Measurements from ENCODE around the gene LGR6.
"Not testable (repeated sequence)": the region's sequence is repeated elsewhere in the genome, so short reads cannot be mapped to it uniquely, and the experiment has no call there.

The LGR6 gene

DNA sequence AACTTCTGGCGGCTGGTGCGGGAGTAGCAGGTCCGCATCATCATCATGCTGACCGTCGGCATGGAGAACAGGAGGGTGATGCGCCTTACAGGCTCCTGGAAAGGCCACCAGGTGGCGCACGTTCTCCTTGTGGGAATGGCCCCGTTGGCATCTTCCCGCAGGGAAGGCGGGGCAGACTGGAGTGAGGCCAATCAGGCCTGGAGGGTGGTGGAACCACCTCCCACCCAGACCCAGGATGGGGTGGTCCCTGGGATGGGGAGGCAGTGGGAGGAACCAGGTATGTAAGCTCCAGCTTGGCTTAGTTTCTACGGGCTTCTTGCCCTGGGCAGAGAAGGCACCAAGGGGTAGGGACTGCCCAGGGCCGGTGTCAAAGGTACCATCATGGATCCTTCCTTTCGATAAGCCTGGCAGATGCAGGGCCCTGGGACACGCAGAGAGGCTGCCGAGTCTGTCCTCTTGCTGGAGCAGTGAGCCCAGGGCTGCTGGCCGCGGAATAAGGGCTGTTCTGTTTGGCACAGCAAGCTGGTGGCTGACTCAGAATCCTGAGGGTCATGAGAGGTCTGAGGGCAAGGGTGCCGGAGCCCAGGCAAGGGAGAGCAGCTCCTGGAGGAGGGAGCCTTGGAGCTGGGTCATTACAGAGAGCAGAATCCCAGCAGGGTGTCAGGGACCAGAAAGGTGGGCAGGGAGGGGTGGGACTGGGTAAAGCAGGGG, 8.7 kb upstream of the LGR6 start:
- no peak overlapping the region for H3K4me3 ChIP-seq (ENCODE audit: low read depth, low read length)
- peak; percentile 86 for TF ChIP-seq CTCF (IDR thresholded peaks at IDR 0.05; ENCODE audit: low read depth, low read length)

- H3K4me3 ChIP-seq (ENCODE audit: low read depth, low read length) = no peak overlapping the region
- TF ChIP-seq CTCF (IDR thresholded peaks at IDR 0.05; ENCODE audit: low read depth, low read length) = no peak
These were observed 7.3 kb upstream of the LGR6 start for GRCh38 chr1:202186327-202186726.

- TF ChIP-seq CTCF (IDR thresholded peaks at IDR 0.05; ENCODE audit: low read depth, low read length) = no peak
- no peak overlapping the region for H3K4me3 ChIP-seq (ENCODE audit: low read depth, low read length)
These were observed 6.4 kb upstream of the LGR6 start for GRCh38 chr1:202187041-202187671.

- no peak overlapping the region for H3K4me3 ChIP-seq (ENCODE audit: low read depth, low read length)
- TF ChIP-seq CTCF (IDR thresholded peaks at IDR 0.05; ENCODE audit: low read depth, low read length) = no peak
These were observed 5.7 kb upstream of the LGR6 start for GRCh38 chr1:202187697-202188407.

DNA sequence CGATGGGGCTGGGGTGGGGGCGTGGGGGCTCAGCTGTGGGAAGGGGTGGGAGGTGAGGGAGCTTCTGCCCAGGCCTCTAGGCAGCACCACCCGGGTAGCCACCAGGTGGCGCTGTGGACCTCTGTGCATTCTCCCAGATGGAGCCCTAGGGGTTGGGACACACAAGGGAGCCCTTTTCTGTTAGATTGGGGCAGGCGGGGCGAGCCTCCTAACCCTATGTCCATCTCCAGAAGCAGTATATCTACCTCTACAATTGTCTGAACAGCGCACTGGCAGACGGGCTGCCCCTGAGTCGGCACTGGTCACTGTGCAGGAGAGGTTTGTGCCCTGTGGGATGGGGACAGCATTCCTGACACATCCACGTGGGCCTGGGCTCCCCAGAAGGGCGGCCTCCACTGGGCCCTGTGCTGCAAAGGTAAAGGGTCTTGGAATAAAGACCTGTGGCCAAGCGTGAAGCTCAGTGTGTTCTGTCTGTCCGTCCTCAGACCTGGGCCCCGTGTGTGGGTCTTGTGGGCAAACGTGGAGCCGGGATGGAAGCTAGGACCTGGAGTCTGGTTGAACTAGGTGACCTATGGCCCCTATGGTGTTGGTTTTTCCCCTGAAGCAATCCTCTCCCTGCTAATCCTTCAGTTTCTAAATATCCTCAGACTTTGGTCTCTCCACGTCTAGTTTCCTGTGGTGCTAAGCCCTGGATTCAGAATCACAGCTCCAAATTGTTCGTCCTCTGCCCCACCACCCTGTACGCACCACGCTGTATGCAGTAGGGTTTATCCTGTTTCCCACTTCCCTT, 4.4 kb upstream of the LGR6 start:
- H3K4me3 ChIP-seq (ENCODE audit: low read depth, low read length) = no peak overlapping the region
- TF ChIP-seq CTCF (IDR thresholded peaks at IDR 0.05; ENCODE audit: low read depth, low read length) = peak; percentile 61

DNA sequence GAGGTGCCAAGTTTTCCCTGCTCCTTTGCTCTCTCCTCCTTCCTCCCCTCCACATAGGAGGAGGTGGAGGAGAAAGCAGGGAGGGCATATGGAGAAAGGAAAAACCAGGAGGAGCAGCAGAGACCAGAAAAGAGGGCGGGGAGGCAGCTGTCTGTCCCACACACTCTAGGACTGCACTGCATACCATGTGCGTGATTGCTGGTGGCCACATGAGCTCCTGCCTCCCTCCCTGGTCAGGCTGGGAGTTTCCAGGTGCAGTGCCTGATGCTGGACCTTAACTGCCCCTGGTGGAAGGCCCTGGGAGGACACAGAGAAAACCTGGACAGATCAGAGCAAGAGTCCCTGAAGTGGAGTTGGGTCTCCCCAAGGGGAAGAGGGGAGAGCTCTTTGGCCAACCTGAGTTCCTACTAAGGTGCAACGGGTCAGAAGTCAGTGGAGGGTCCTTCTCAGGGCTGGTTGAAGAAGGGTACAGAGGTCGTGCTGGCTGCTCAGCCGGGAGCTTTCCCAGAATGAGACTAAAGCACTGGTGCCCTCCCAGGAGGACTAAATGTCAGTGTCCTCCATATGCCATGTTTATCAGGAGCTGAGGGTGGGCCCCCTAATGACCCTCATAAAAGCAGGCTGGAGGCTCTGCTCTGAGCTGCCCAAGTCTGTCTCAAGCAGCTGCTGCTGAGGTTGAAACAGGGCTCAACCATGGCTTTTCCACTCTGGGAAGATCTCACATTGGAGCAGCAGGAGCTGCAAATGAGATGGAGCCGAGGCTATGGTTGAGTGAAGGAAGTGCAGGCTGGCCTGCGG, 3.5 kb upstream of the LGR6 start:
- peak; percentile 21 for TF ChIP-seq CTCF (IDR thresholded peaks at IDR 0.05; ENCODE audit: low read depth, low read length)
- H3K4me3 ChIP-seq (ENCODE audit: low read depth, low read length) = no peak overlapping the region

- H3K4me3 ChIP-seq (ENCODE audit: low read depth, low read length) = not testable (repeated sequence)
These were observed 2.2 kb upstream of the LGR6 start for GRCh38 chr1:202191391-202191790.

Measured in WI38 (cell line).